Endothelial cell of umbilical vein (primary cell): ENCODE measurements around the gene HOXD4. TPM values are rescaled to one million over a fixed set of nuclear protein-coding genes. Genes with fewer than 3 reads are reported as not detected.
A peak's percentile ranks its signal among the peaks of the same experiment; 100 is the strongest.

Experiments
- BruUV-seq: library from RNA; stranded (reverse); fragments of 400-500 nt; replicated peaks from 2 replicates; lab custom pipeline; 2021; lab: Mats Ljungman, UMichigan
- CTCF ChIA-PET: fragments of 300-600, 350-600 bp; sonication (Branson Sonifier 250); formaldehyde crosslinking; loops from one replicate; lab custom pipeline; 2021; ENCODE audit warnings: antibody characterized with exemption, inconsistent platforms; lab: Charles Lee
- POLR2A ChIA-PET: fragments of 300-600, 350-600 bp; sonication (Branson Sonifier 250); formaldehyde crosslinking; loops from one replicate; lab custom pipeline; 2021; ENCODE audit warnings: antibody characterized with exemption, inconsistent platforms; lab: Charles Lee
- DNase-seq: peaks from one replicate; pipeline ENCODE4 v3.0.0-alpha.2; 2011; ENCODE audit warnings: low read depth, low spot score
- FAIRE-seq: peaks from 2 replicates; lab custom pipeline; 2011; peaks lifted over from hg19 to GRCh38; lab: Jason Lieb, UNC
- H2AFZ ChIP-seq: 2 replicates; pipeline ENCODE4 v1.6.0; 2012; ENCODE audit warnings: low read depth, low read length, control low read depth, inconsistent platforms
- H3K27ac ChIP-seq: 2 replicates; pipeline ENCODE4 v1.5.1; 2011; ENCODE audit warnings: low read depth, mild to moderate bottlenecking, control low read depth, low read length, moderate library complexity; ENCODE audit not compliant: insufficient read depth
- H3K27me3 ChIP-seq, 2 experiments: 2 replicates each; pipeline versions ENCODE4 v1.6.0 to v1.6.1; 2011; ENCODE audit warnings: low read length in 2 of 2, mixed read lengths in 1 of 2; ENCODE audit not compliant: control insufficient read depth in 2 of 2, insufficient read depth in 2 of 2
- H3K36me3 ChIP-seq, 2 experiments: 2 replicates in 1 of 2; 3 replicates in 1 of 2; pipeline ENCODE4 v1.5.1; 2011; ENCODE audit warnings: low read length in 2 of 2, mild to moderate bottlenecking in 1 of 2, moderate library complexity in 1 of 2; ENCODE audit not compliant: control insufficient read depth in 2 of 2, insufficient read depth in 2 of 2; ENCODE audit errors: extremely low read depth in 1 of 2
- H3K4me1 ChIP-seq: 3 replicates; pipeline ENCODE4 v1.5.1; 2011; ENCODE audit warnings: mild to moderate bottlenecking, low read length; ENCODE audit not compliant: control insufficient read depth, insufficient read depth; ENCODE audit errors: extremely low read depth
- H3K4me2 ChIP-seq: 2 replicates; pipeline ENCODE4 v1.6.1; 2011; ENCODE audit warnings: low read length, control low read depth, mixed read lengths; ENCODE audit not compliant: insufficient read depth
- H3K4me3 ChIP-seq, 3 experiments: fragments of 200-600 bp in 1 of 3; sonication (generic), shearing (Covaris generic) in 1 of 3; replicated peaks in 1 of 3; 2 replicates each; pipeline ENCODE4 v1.5.1; 2011 to 2016; ENCODE audit warnings: control low read depth in 3 of 3, low read length in 3 of 3, mild to moderate bottlenecking in 2 of 3, inconsistent platforms in 1 of 3, low read depth in 1 of 3, moderate library complexity in 1 of 3; ENCODE audit not compliant: insufficient read depth in 1 of 3
- H3K79me2 ChIP-seq: 2 replicates; pipeline ENCODE4 v1.6.0; 2012; ENCODE audit warnings: low read length, inconsistent platforms; ENCODE audit not compliant: control insufficient read depth, insufficient read depth
- H3K9ac ChIP-seq: replicated peaks from 2 replicates; pipeline ENCODE3; 2011; ENCODE audit warnings: low read length, control low read depth; ENCODE audit not compliant: insufficient read depth; ENCODE audit errors: extremely low read depth
- H3K9me1 ChIP-seq: replicated peaks from 3 replicates; pipeline ENCODE4 v1.6.0; 2011; ENCODE audit warnings: mild to moderate bottlenecking, low read length; ENCODE audit not compliant: control insufficient read depth, insufficient read depth; ENCODE audit errors: extremely low read depth
- H3K9me3 ChIP-seq: replicated peaks from 2 replicates; pipeline ENCODE4 v1.5.1; 2012; ENCODE audit warnings: low read length, inconsistent platforms; ENCODE audit not compliant: control insufficient read depth, insufficient read depth
- H4K20me1 ChIP-seq: replicated peaks from 2 replicates; pipeline ENCODE3; 2011; ENCODE audit warnings: mild to moderate bottlenecking, low read length; ENCODE audit not compliant: control insufficient read depth, insufficient read depth; ENCODE audit errors: extremely low read depth
- GATA2 ChIP-seq: IDR thresholded peaks from 2 replicates; pipeline ENCODE4 v1.7.0; 2011; ENCODE audit warnings: low read depth, mild to moderate bottlenecking, moderate library complexity, mixed read lengths, low read length; ENCODE audit not compliant: insufficient read length, insufficient read depth
- JUN ChIP-seq: IDR thresholded peaks from 2 replicates; pipeline ENCODE4 v1.6.1; 2011; ENCODE audit warnings: borderline replicate concordance, low read depth; ENCODE audit not compliant: insufficient read length, insufficient read depth
- MYC ChIP-seq: IDR thresholded peaks from one replicate; pipeline ENCODE4 v1.6.1; 2011; ENCODE audit warnings: mild to moderate bottlenecking, low read depth, low read length
- dilution Hi-C: fragments of 300-500 bp; cut with MboI; formaldehyde crosslinking; loops from one replicate; pipeline ENCODE4 v1.15.0; 2019; ENCODE audit warnings: low sequenced_read_pairs; ENCODE audit not compliant: extremely low pct_ligation_motif_present
- intact Hi-C: fragments of 100-400 bp; cut with micrococcal nuclease; formaldehyde crosslinking; loops from one replicate; pipeline ENCODE4 v1.10.0; 2022
- polyA plus RNA-seq, 4 experiments: library from polyadenylated mRNA; depleted of rRNA in 3 of 4; stranded (reverse) in 3 of 4; unstranded in 1 of 4; fragments of >200 nt; gene quantifications; 2 replicates each; pipeline versions ENCODE4 v1.2.1 to v1.2.3, GENCODE V29; 2011 to 2012; ENCODE audit warnings: missing spikeins in 1 of 4
- total RNA-seq: library from RNA; stranded (reverse); gene quantifications from 2 replicates; pipeline ENCODE4 v1.2.3, GENCODE V29; 2021
- TF ChIP-seq, protein P1 (sequence below), 2 donors: IDR thresholded peaks; 1 replicate in 1 of 2; 2 replicates in 1 of 2; pipeline ENCODE4 v1.5.1; 2011; ENCODE audit warnings: low read length in 2 of 2, mild to moderate bottlenecking in 2 of 2, moderate library complexity in 2 of 2, control low read depth in 1 of 2, inconsistent platforms in 1 of 2, low read depth in 1 of 2; ENCODE audit not compliant: insufficient read depth in 1 of 2; ENCODE audit errors: extremely low read depth in 1 of 2
- TF ChIP-seq, protein P2 (sequence below): IDR thresholded peaks from 2 replicates; pipeline ENCODE4 v1.6.1; 2011; ENCODE audit not compliant: insufficient read depth, insufficient read length

HOXD4 gene
- total and polyA plus RNA-seq, 2 donors (not counting 3 experiments of a cell fraction or from before 2014, with no cell fraction given), result 7.6 to 13.7 TPM

DNA sequence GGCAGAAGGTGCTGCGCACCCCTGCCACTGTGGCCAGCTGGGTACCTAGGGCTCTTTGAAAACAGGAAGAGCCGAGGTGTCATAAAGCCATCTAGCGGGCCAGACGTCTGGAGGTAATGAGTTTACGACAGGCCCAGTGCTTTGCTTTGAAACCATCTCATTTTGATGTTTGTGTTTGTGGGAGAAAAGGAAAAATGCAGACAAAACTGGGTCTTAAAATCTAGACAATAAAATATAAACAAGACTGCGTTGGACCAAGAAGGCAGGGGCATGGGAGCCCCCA lies 25.6 kb upstream of the HOXD4 start:
- CTCF ChIA-PET, result interaction anchor here (3.2 to 10.1 kb wide), 10 partner anchors 14 to 1037 kb away, joined by 23 to 458 read pairs (median 84); no protein-coding TSS in a partner anchor
- dilution Hi-C loops, result loop anchor here (25.0 kb wide), 1 partner anchor 512 kb away; no protein-coding TSS in a partner anchor
- peaks cover 14 to 20% of the 10 kb centered on the region in 2 experiments for H3K27me3 ChIP-seq

DNA sequence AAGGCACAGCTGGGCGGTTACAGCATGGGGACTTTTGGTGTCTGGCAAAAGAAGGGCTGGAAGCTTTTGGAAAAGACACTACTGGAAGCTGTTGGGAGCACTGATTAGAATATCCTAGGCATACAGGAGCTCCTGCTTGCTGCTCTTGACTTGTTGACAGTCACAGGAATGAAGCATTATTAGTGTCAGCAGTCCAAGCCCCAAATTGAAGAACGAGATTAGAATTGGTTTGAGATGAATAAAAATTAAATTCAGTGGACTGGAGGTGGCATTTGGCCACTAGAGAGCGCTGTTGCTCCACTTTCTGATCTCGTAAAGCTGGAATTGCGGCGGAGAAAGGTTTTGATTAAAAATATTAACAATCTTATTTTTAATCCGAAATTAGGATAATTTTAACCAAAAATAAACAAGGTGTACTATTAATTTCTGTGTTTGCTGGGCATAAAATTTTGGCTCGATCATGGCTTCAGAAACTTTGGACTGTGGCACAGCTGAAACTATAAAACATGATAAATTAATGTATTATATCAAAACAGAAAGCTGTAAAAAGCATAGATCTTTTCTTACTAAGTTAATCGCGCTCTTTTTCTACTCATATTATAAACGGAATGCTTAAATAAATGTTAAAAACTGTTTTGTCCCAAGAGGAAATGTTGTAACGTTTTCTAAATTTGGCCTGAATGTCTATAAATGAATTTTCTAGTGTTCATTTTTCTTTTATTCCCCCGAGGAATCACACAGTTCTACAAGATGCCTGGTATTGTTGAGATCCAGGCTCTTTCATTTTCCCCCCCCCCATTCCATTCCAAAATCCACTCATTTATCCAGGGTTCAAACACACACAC lies 24.2 kb upstream of the HOXD4 start:
- Histone ChIP-seq H3K9ac (peak overlapping the region; percentile 30), H3K36me3 (no peaks in the 10 kb centered on the region), H3K9me1 (no peaks in the 10 kb centered on the region), H2AFZ (peak overlapping the region; percentile 58), H3K4me2 (peak overlapping the region; percentile 86), H4K20me1 (no peaks in the 10 kb centered on the region), H3K4me1 (peaks cover 33% of the 10 kb centered on the region), H3K27ac (no peak overlapping the region), H3K79me2 (peaks cover 14% of the 10 kb centered on the region), H3K27me3 (peaks cover 5 to 6% of the 10 kb centered on the region in 2 experiments), H3K4me3 (peak overlapping the region in 2 of 3 experiments; percentile 48 to 67), H3K9me3 (no peaks in the 10 kb centered on the region)
- DNase-seq (peak; percentile 68), FAIRE-seq (peak; percentile 76)
- CTCF ChIA-PET, result interaction anchor here (0.5 to 10.1 kb wide), 49 partner anchors 9 to 1638 kb away, joined by 3 to 458 read pairs (median 5); partner anchors contain the start of genes HOXD10 and HOXD4
- BruUV-seq, result no TSS peak
- dilution Hi-C loops (loop anchor here (25.0 kb wide), 1 partner anchor 510 kb away; no protein-coding TSS in a partner anchor), intact Hi-C loops (loop anchor here (1.0 to 5.0 kb wide), 9 partner anchors 328 to 1630 kb away; no protein-coding TSS in a partner anchor)
- POLR2A ChIA-PET, result no interaction called here
- TF ChIP-seq JUN (no peak), MYC (no peak)
- TF ChIP-seq, protein P1, sequence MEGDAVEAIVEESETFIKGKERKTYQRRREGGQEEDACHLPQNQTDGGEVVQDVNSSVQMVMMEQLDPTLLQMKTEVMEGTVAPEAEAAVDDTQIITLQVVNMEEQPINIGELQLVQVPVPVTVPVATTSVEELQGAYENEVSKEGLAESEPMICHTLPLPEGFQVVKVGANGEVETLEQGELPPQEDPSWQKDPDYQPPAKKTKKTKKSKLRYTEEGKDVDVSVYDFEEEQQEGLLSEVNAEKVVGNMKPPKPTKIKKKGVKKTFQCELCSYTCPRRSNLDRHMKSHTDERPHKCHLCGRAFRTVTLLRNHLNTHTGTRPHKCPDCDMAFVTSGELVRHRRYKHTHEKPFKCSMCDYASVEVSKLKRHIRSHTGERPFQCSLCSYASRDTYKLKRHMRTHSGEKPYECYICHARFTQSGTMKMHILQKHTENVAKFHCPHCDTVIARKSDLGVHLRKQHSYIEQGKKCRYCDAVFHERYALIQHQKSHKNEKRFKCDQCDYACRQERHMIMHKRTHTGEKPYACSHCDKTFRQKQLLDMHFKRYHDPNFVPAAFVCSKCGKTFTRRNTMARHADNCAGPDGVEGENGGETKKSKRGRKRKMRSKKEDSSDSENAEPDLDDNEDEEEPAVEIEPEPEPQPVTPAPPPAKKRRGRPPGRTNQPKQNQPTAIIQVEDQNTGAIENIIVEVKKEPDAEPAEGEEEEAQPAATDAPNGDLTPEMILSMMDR (IDR thresholded peaks at IDR 0.05; ENCODE audit: extremely low read depth in 1 of 2, insufficient read depth in 1 of 2, low read depth in 1 of 2, low read length in 2 of 2), result peak; percentile 61 to 66
- TF ChIP-seq, protein P2, sequence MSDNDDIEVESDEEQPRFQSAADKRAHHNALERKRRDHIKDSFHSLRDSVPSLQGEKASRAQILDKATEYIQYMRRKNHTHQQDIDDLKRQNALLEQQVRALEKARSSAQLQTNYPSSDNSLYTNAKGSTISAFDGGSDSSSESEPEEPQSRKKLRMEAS, result no peak

More for the DNA sequence above, 25.6 kb upstream of the HOXD4 start:
- intact Hi-C loops, result loop anchor here (5.0 kb wide), 2 partner anchors 932 to 1632 kb away; no protein-coding TSS in a partner anchor
- BruUV-seq, result no TSS peak
- Histone ChIP-seq H3K9ac (no peak overlapping the region), H3K36me3 (no peaks in the 10 kb centered on the region), H3K79me2 (peaks cover 4% of the 10 kb centered on the region), H3K9me1 (no peaks in the 10 kb centered on the region), H3K27ac (no peak overlapping the region), H4K20me1 (no peaks in the 10 kb centered on the region), H2AFZ (no peak overlapping the region), H3K4me2 (no peak overlapping the region), H3K9me3 (no peaks in the 10 kb centered on the region), H3K4me3 (no peak overlapping the region), H3K4me1 (peaks cover 31% of the 10 kb centered on the region)
- no peak for TF ChIP-seq JUN
- no peak for TF ChIP-seq MYC
- TF ChIP-seq GATA2, result no peak
- DNase-seq (no peak), FAIRE-seq (no peak)
- POLR2A ChIA-PET, result interaction anchor here (0.5 kb wide), 1 partner anchor 513 kb away, joined by 8 read pairs; no protein-coding TSS in a partner anchor
